ENCODE measurements around the gene LINGO3.
"Not testable (repeated sequence)": the region's sequence is repeated elsewhere in the genome, so short reads cannot be mapped to it uniquely, and the experiment has no call there.

Gene LINGO3

GRCh38 chr19:2308114-2308556, at the start of gene LINGO3:
Gene LINGO3, minus strand, starts transcription at chr19:2308154. Its CDS starts 16,378 bp downstream, at chr19:2291776.
- DNase-seq (ENCODE audit: low read depth), result no peak

- DNase-seq (ENCODE audit: low read depth), result no peak
These were observed 48.2 kb upstream of the LINGO3 start for GRCh38 chr19:2356036-2356646.

GRCh38 chr19:2355168-2356035, 47.4 kb upstream of the LINGO3 start:
- DNase-seq (ENCODE audit: low read depth), result no peak

GRCh38 chr19:2354670-2355069, 46.7 kb upstream of the LINGO3 start:
- DNase-seq (ENCODE audit: low read depth), result no peak

- DNase-seq (ENCODE audit: low read depth), result no peak
These were observed 46.1 kb upstream of the LINGO3 start for GRCh38 chr19:2353887-2354592.

GRCh38 chr19:2353159-2353886, 45.4 kb upstream of the LINGO3 start:
- no peak for DNase-seq (ENCODE audit: low read depth)

GRCh38 chr19:2352121-2352520, 44.2 kb upstream of the LINGO3 start:
- no peak for DNase-seq (ENCODE audit: low read depth)

GRCh38 chr19:2351591-2351990, 43.6 kb upstream of the LINGO3 start:
- no peak for DNase-seq (ENCODE audit: low read depth)

- DNase-seq (ENCODE audit: low read depth), result no peak
These were observed 42.7 kb upstream of the LINGO3 start for GRCh38 chr19:2350656-2351055.

- not testable (repeated sequence) for DNase-seq (ENCODE audit: low read depth)
These were observed 41.9 kb upstream of the LINGO3 start for GRCh38 chr19:2349818-2350217.

- DNase-seq (ENCODE audit: low read depth), result no peak
These were observed 38.1 kb upstream of the LINGO3 start for GRCh38 chr19:2345794-2346663.

- no peak for DNase-seq (ENCODE audit: low read depth)
These were observed 37.1 kb upstream of the LINGO3 start for GRCh38 chr19:2345076-2345475.

GRCh38 chr19:2344381-2344870, 36.5 kb upstream of the LINGO3 start:
- no peak for DNase-seq (ENCODE audit: low read depth)

- no peak for DNase-seq (ENCODE audit: low read depth)
These were observed 35.5 kb upstream of the LINGO3 start for GRCh38 chr19:2343289-2343982.

GRCh38 chr19:2342656-2343288, 34.8 kb upstream of the LINGO3 start:
- no peak for DNase-seq (ENCODE audit: low read depth)

GRCh38 chr19:2341982-2342381, 34.0 kb upstream of the LINGO3 start:
- DNase-seq (ENCODE audit: low read depth), result no peak

GRCh38 chr19:2341244-2341751, 33.3 kb upstream of the LINGO3 start:
- no peak for DNase-seq (ENCODE audit: low read depth)

- DNase-seq (ENCODE audit: low read depth), result no peak
These were observed 32.7 kb upstream of the LINGO3 start for GRCh38 chr19:2340496-2341243.

Data from activated T-helper 9 cell treated with anti-CD3 and anti-CD28 coated beads, Interleukin-2, amount 50 U/mL, for 16 hours (primary cell).